Fibroblast of the conjunctiva (primary cell): ENCODE data around the gene ADSS1.
"Not testable (repeated sequence)": the region's sequence is repeated elsewhere in the genome, so short reads cannot be mapped to it uniquely, and the experiment has no call there.

Source experiments
- DNase-seq: peaks from one replicate; pipeline ENCODE4 v3.0.0-alpha.2; 2010; ENCODE audit warnings: low read depth

The ADSS1 gene

DNA sequence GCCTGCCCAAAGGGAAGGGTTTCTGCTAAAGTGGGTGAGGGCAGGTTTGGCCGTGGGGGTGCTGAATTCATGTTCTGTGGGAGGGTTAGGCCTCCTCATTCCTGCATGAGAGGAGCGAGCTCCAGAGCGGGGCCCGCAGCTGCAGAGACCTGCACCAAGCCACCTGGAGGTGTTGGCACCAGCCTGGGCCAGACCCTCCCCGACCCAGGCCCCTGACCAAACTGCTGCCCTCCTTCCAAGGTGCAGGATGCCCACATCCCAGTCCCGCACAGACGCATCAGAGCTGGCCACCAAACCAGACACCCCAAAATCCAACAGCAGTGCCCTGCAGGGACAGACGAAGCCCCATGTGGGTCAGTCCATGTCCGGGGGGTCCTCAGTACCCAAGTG, 10.6 kb downstream of the ADSS1 start:
- DNase-seq: no peak

DNA sequence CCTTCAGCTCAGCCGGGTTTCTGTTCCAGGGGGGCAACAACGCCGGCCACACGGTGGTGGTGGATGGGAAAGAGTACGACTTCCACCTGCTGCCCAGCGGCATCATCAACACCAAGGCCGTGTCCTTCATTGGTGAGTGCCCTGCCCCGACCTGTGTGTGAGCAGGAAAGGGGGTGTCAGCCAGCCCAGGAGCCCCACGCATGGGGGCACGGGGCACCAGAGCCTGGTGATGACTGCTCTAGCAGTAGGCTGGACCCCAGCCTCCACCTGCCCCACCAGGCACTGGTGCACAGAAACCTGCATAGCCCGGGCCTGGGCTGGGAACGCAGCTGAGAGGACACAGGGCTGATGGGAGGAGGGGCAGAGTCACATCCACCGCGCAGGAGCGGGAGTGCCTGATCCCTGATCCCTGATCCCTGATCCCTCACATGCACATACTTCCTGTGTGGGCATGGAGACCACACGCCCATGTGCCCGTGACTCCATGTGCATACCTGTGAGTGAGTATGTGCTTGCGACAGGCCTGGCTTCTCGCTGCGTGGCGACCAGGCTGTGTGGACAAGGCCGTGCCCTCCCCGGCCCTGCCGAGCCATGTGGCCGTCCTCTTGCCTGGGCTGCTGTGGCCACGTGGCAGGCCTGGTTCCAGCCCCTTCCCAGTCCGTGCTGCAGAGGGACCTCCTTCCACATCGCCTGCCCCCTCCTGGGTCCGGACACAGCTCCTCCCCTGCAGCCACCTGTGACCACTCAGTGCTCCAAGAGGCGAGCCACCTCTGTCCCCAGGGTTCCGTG, 11.2 kb downstream of the ADSS1 start:
- no peak for DNase-seq

DNA sequence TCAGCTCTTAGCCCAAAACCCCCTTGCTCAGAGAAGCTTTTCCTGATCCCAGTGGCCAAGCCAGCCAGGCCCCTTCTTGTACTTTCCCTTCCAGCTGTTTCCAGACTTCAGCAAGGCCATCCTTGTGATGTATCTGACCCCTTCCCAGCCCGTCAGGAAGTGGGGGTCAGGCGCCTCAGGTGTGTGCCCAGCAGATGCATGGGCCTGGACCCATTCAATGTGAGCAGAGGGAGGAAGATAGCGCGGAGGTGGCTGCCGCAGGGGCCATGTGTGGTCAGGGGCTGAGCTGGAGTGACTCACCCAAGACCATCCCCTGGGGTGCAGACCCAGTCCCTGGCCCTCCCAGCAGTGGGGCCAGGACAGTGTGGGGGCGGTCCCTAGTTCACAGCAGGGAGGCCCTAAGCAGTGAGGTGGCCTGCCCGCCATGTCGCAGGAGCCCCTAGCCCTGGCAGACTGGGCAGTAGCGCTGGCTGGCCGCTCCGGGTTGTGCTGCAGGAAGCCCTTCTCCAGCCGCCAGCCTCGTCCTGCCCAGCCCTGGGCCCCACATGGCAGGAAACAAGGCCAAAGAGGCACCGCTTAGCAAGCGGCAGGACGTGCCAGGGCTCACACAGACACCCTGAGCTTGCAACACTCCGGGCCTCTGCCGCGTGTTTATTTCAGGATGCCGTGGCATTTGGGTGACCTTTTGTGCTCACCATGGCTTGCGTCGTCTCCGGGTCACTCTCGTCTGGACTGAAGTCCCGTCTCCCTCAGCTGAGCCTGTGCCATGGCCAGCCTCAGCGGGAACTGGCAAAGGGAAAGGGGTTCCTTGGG, 12.0 kb downstream of the ADSS1 start:
- DNase-seq: peak; percentile 31

GRCh38 chr14:104738375-104739019, 14.5 kb downstream of the ADSS1 start:
- DNase-seq: no peak

- DNase-seq: no peak
Measured at GRCh38 chr14:104739026-104739425, 15.0 kb downstream of the ADSS1 start.

DNA sequence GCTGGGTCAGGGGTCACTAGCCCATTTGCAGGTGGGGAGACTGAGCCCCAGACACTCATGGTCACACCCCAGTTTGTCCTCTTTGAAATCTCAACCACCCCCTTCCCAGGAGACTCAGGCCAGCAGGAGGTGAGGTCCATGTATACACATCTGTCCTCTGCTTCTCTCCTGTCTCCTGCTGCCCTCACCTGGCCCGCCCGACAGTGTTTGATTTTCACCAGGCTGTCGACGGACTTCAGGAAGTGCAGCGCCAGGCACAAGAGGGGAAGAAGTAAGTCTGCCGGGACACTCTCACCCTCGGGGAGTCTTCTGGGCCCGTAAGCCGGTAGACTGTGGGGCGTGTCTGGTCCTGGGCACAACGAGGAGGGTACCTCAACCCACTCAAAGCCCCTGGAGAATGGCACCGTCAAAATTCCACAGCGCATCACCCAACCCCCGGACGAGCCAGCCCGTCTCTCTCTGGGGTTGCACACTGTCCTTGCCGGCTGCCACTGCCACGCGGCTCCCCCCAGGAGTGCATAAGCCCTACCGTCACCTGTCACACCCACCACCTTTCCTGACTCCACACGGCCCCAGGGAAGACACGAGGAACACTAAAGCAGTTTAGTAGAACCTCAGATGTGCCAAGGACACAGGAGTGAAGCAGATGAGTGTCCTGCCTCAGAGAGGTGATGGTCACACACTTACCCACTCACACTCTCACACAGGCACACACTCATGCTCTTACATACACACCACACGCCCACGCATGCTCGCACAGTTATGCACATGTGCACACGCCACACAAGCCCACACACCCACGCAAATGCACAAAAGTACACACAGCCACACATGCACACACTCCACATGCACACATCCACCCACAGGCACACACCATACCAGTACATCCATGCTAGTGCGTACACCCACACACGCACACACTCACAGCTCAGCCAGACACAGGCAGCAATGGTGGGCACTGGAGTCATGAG, 15.8 kb downstream of the ADSS1 start:
- no peak for DNase-seq

DNA sequence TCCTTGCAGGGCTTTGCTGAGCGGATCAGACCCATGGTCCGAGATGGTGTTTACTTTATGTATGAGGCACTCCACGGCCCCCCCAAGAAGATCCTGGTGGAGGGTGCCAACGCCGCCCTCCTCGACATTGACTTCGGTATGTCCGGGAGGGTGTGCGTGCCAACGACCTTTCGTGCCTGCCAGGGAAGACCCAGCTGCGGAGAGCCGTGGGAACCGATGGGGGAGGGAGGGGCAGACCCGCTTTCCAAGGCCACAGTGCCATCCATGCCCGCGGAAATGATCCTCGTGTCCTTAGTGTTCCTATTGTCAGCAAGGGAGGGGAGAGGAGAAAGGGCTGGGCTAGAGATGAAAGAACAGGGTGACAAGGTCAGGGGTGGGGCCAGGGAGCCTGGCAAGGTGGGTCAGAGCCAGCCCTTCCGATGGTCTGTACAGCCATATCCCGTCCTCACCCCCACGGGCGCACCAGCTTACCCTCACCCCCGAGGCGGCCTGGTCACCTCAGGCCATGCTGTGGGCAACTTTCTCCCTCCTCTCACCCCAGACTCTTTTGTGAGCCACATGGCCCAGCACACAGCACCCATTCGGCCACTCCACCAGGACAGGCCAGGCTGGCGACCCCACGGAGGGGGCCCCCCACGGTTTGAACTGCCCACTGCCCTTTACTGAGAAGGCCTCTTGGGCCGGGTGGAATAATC, 17.2 kb downstream of the ADSS1 start:
- DNase-seq: no peak

DNA sequence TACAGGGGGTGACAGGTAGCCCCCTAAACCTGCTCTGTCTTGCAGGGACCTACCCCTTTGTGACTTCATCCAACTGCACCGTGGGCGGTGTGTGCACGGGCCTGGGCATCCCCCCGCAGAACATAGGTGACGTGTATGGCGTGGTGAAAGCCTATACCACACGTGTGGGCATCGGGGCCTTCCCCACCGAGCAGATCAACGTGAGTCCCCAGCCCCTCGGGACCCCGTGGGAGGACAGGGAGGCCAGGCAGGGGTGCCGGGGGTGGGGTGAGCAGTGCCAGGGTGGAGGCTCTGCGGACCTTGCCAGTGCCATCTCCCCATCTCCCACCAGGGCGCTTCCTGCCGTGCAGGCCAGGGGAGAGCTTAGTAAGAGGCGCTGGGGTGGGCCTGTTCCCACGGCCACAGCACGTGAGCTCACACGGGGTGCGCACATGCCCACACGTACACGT, 17.8 kb downstream of the ADSS1 start:
- DNase-seq: no peak

- no peak for DNase-seq
Measured at GRCh38 chr14:104742586-104743455, 18.8 kb downstream of the ADSS1 start.

- DNase-seq: no peak
Measured at GRCh38 chr14:104743461-104744380, 19.7 kb downstream of the ADSS1 start.

DNA sequence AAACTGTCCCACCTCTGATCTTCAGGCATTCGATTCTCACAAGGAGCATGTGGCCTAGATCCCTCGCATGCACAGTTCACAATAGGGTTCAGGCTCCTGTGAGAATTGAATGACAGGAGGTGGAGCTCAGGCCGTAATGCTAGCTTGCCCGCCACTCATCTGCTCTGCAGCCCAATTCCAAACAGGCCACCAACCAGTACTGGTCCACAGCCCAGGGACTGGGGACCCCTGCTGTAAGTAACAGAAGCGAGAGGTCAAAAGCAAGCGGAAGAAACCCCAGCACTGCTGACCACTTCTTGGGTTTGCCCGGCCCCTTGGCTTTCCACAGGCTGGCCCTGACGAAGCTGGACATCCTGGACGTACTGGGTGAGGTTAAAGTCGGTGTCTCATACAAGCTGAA, 20.5 kb downstream of the ADSS1 start:
- DNase-seq: no peak

GRCh38 chr14:104745431-104745830, 21.4 kb downstream of the ADSS1 start:
- no peak for DNase-seq

DNA sequence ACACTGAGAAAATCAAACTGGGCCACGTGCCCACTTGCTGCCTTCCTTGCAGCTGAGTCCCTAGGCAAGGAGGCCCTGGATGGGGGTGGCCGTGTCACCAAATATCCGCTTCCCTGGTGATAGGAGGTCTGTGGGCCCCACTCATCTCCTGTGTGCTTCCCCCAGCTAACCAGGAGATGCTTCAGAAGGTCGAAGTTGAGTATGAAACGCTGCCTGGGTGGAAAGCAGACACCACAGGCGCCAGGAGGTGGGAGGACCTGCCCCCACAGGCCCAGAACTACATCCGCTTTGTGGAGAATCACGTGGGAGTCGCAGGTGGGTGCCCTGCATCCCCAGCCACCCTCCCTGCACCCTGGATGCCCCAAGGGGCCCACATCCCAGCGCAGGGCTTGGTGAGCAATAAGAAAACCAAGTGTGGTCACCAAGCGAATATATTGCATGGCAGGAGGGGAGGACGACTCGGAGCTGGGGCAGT, 22.1 kb downstream of the ADSS1 start:
- DNase-seq: no peak

DNA sequence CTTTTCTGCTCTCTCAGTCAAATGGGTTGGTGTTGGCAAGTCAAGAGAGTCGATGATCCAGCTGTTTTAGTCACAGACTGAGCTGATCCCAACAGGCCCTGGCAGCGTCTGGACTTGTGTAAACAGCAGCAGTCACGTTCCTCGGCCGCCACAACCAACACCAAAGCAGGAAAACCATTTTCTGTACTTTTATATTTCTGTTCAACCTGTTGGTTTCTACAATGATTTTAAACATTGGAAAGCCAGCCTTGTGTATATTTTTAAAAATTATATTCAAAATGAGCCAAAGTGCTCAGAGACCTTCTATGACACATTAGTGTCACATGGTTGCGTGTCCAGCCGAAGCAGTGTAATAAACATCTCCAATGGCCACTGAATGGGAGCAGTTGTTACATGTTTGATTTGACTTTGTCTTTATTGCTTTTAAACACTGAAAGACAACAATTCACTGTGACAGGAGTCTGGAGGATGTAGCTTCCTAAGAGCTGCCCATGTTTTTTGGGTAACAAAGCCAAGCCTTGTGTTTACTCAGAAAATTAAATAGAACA, 23.0 kb downstream of the ADSS1 start:
- DNase-seq: no peak

- DNase-seq: no peak
Measured at GRCh38 chr14:104747876-104748275, 23.8 kb downstream of the ADSS1 start.

- DNase-seq: peak; percentile 34
Measured at GRCh38 chr14:104749111-104749649, 25.2 kb downstream of the ADSS1 start.

DNA sequence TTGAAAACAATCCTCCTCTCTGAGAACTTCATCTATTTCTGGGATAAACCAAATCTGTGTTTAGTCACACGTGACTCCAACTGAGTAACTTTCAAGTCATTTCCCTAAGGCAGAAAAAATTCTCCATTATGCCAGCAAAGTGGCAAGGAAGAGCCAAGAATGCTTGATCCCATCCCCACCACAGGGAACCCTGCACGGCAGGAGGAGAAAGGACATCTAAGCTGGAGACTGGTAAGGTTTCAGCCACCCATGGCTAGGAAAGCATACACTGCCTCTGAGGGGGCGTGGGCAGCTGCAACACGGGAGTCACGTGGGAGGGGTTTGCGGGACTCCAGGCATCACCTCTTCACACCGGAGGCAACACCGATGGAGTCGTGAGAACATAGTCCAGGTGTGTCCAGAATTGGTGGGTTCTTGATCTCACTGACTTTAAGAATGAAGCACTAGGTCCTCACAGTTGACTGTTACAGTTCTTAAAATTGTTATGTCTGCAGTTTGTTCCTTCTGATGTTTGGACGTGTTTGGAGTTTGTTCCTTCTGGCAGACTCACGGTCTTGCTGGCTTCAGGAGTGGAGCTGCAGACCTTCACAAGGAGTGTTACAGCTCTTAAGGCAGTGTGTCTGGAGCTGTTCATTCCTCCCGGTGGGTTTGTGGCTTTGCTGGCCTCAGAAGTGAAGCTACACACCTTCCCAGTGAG, 26.2 kb downstream of the ADSS1 start:
- DNase-seq: no peak

GRCh38 chr14:104750753-104751057, 26.7 kb downstream of the ADSS1 start:
- not testable (repeated sequence) for DNase-seq
